Smooth muscle cell (in vitro differentiated cells): ENCODE measurements around the gene CRPPA. TPM values are rescaled to one million over a fixed set of nuclear protein-coding genes. Genes with fewer than 3 reads are reported as not detected.
A peak's percentile ranks its signal among the peaks of the same experiment; 100 is the strongest.

Experiments
- DNase-seq: peaks from one replicate; lab custom pipeline; 2025; ENCODE audit not compliant: unreplicated experiment; lab: John Stamatoyannopoulos, UW
- H2AFZ ChIP-seq: fragments of 200-600 bp; sonication (generic); 2 replicates; pipeline ENCODE4 v1.6.0; 2016; ENCODE audit warnings: antibody characterized with exemption, low read depth, mild to moderate bottlenecking
- H3F3A ChIP-seq: fragments of 200-600 bp; sonication (generic); 2 replicates; pipeline ENCODE4 v1.6.0; 2017; ENCODE audit warnings: antibody characterized with exemption, low read depth
- H3K27ac ChIP-seq: fragments of 200-600 bp; sonication (generic); 2 replicates; pipeline ENCODE4 v1.5.1; 2016; ENCODE audit warnings: low read depth, mild to moderate bottlenecking
- H3K27me3 ChIP-seq: fragments of 200-600 bp; sonication (generic); 2 replicates; pipeline ENCODE4 v1.6.1; 2016; ENCODE audit warnings: low read depth, mild to moderate bottlenecking
- H3K36me3 ChIP-seq: fragments of 200-600 bp; sonication (generic); 2 replicates; pipeline ENCODE4 v1.5.1; 2016; ENCODE audit warnings: low read depth
- H3K4me1 ChIP-seq: fragments of 200-600 bp; sonication (generic); 2 replicates; pipeline ENCODE4 v1.5.1; 2016; ENCODE audit warnings: low read depth
- H3K4me2 ChIP-seq: fragments of 200-600 bp; sonication (generic); 2 replicates; pipeline ENCODE4 v1.6.0; 2016; ENCODE audit warnings: mild to moderate bottlenecking
- H3K4me3 ChIP-seq: fragments of 200-600 bp; sonication (generic); 2 replicates; pipeline ENCODE4 v1.5.1; 2016; ENCODE audit warnings: mild to moderate bottlenecking
- H3K79me2 ChIP-seq: fragments of 200-600 bp; sonication (generic); 2 replicates; pipeline ENCODE4 v1.6.0; 2016; ENCODE audit warnings: low read depth, mild to moderate bottlenecking
- H3K9ac ChIP-seq: fragments of 200-600 bp; sonication (generic); 2 replicates; pipeline ENCODE4 v1.6.0; 2016; ENCODE audit warnings: low read depth
- H3K9me3 ChIP-seq: fragments of 200-600 bp; sonication (generic); replicated peaks from 2 replicates; pipeline ENCODE4 v1.5.1; 2016; ENCODE audit warnings: low read depth
- H4K20me1 ChIP-seq: fragments of 200-600 bp; sonication (generic); 2 replicates; pipeline ENCODE4 v1.6.0; 2016; ENCODE audit warnings: low read depth
- WGBS: methylation state at CpG from one replicate; pipeline ENCODE4 v1.1.7; 2016; ENCODE audit warnings: low lambda C conversion rate; 5-methylcytosine and 5-hydroxymethylcytosine counted together
- polyA plus RNA-seq: library from polyadenylated mRNA; unstranded; fragments of >200 nt; fragmentation: Nextera tagmentation; extraction: Ambion mirVana; gene quantifications from 2 replicates; pipeline ENCODE4 v1.2.1, GENCODE V29; 2016
- total RNA-seq: library from RNA; depleted of rRNA; stranded (reverse); fragments of >200 nt; gene quantifications from 2 replicates; pipeline ENCODE4 v1.2.3, GENCODE V29; 2014
- TF ChIP-seq, protein P1 (sequence below): fragments of 200-600 bp; sonication (generic); IDR thresholded peaks from 2 replicates; pipeline ENCODE4 v1.5.1; 2017; ENCODE audit warnings: borderline replicate concordance, mild to moderate bottlenecking, antibody characterized with exemption; ENCODE audit not compliant: insufficient read depth, poor library complexity, severe bottlenecking

Gene CRPPA
- total and polyA plus RNA-seq, 2 experiments from 2014 or later = 1.7 to 1.9 TPM

DNA sequence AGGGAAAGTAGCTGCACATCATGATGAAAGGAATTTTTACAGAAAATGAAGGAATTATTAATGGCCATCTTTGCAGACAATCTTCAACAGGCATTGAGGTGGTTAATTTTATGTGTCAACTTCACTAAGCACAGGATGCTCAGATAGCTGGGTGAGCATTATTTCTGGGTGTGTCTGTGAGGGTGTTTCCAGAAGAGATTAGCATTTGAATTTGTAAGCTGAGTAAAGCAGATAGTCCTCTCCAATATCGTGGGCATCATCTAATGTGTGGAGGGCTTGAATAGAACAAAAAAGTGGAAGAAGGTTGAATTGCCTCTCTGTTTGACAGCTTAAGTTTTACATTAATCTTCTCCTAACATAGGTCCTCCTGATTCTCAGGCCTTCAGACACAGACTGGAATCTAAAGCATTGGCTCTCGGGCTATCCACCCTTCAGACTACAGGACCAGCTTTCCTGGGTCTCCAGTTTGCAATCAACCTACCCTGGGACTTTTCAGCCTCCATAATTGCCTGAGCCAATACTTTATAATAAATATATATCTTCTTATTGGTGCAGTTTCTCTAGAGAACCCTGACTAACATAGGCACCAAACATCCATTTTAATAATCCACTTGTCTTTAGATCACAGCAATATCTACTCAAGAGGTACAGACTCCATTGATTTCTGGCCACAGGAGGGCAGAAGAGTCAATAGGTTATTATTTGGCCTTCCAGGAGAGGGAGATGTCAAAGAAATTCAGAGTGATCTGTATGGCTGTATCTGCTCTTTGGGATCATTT, 10.5 kb upstream of the CRPPA start:
- Histone ChIP-seq H3K4me2 (no peak overlapping the region), H3K9ac (no peak overlapping the region), H3K4me1 (peaks cover 5% of the 10 kb centered on the region), H3K9me3 (no peaks in the 10 kb centered on the region), H3F3A (no peaks in the 10 kb centered on the region), H2AFZ (no peak overlapping the region), H3K4me3 (no peak overlapping the region), H3K27me3 (no peaks in the 10 kb centered on the region), H3K27ac (no peak overlapping the region), H3K36me3 (no peaks in the 10 kb centered on the region), H3K79me2 (no peaks in the 10 kb centered on the region), H4K20me1 (no peaks in the 10 kb centered on the region)
- 92% methylated on average over 2 of the region's 2 CpGs for WGBS
- TF ChIP-seq, protein P1, sequence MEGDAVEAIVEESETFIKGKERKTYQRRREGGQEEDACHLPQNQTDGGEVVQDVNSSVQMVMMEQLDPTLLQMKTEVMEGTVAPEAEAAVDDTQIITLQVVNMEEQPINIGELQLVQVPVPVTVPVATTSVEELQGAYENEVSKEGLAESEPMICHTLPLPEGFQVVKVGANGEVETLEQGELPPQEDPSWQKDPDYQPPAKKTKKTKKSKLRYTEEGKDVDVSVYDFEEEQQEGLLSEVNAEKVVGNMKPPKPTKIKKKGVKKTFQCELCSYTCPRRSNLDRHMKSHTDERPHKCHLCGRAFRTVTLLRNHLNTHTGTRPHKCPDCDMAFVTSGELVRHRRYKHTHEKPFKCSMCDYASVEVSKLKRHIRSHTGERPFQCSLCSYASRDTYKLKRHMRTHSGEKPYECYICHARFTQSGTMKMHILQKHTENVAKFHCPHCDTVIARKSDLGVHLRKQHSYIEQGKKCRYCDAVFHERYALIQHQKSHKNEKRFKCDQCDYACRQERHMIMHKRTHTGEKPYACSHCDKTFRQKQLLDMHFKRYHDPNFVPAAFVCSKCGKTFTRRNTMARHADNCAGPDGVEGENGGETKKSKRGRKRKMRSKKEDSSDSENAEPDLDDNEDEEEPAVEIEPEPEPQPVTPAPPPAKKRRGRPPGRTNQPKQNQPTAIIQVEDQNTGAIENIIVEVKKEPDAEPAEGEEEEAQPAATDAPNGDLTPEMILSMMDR = peak; percentile 44
- no peak for DNase-seq

DNA sequence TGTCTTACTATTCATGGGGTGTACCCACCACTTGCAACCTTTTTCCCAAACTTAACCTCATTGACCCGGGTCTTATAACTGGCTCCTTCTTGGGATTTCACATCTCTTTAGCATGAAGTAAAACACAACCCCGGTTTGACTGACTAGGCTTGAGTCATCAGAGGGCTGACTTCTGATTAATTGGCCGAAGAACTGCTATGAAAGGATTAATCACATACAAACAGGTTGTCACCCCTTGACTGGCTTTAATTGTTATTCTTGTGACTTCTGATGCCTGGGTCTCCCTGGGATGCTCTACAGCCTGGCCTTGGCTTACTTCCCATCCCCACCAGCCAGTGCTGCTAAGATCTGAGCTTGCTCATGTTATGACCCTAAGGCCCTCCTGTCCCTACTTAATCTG, 8.8 kb upstream of the CRPPA start:
- no peaks in the 10 kb centered on the region for H4K20me1 ChIP-seq
- H3K9me3 ChIP-seq = no peaks in the 10 kb centered on the region
- H3K36me3 ChIP-seq = no peaks in the 10 kb centered on the region
- no peaks in the 10 kb centered on the region for H3K79me2 ChIP-seq
- no peak overlapping the region for H3K27ac ChIP-seq
- 81% methylated on average over 3 of the region's 3 CpGs for WGBS
- no peak overlapping the region for H3K4me3 ChIP-seq
- H3K4me2 ChIP-seq = no peak overlapping the region
- no peak for DNase-seq
- no peaks in the 10 kb centered on the region for H3F3A ChIP-seq
- no peak overlapping the region for H3K9ac ChIP-seq
- H3K27me3 ChIP-seq = no peaks in the 10 kb centered on the region
- no peak overlapping the region for H2AFZ ChIP-seq
- H3K4me1 ChIP-seq = peaks cover 5% of the 10 kb centered on the region
- TF ChIP-seq, protein P1 = no peak

DNA sequence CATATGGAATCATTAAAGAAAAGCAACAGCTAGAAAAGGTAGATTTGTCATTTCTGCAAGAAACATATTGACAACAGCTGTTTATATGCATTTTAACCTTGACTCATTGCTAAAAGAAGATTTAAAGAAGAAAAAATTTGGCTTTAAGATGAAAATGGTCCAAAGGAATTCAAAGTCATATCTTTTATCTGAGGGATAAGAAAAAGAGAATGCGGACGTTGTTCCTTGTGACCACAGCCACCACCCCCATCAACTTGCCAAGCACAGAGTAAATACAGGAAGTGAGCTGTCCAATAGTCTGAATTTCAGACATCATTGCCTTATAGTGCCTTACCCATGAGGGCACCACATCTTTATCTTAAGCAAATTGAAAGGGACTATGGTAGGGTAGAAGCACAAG, 7.3 kb upstream of the CRPPA start:
- WGBS = 18% methylated on average over 2 of the region's 2 CpGs
- H3K36me3 ChIP-seq = no peaks in the 10 kb centered on the region
- DNase-seq = no peak

More for the DNA sequence above, 7.3 kb upstream of the CRPPA start:
- no peak overlapping the region for H3K27ac ChIP-seq
- no peaks in the 10 kb centered on the region for H3K27me3 ChIP-seq
- H4K20me1 ChIP-seq = no peaks in the 10 kb centered on the region
- no peaks in the 10 kb centered on the region for H3K79me2 ChIP-seq
- no peaks in the 10 kb centered on the region for H3K9me3 ChIP-seq
- H3K4me3 ChIP-seq = no peak overlapping the region
- H3K9ac ChIP-seq = no peak overlapping the region
- H3F3A ChIP-seq = no peaks in the 10 kb centered on the region
- no peak overlapping the region for H2AFZ ChIP-seq
- H3K4me2 ChIP-seq = peak overlapping the region; percentile 43
- TF ChIP-seq, protein P1 = no peak
- peaks cover 5% of the 10 kb centered on the region for H3K4me1 ChIP-seq
